Heart left ventricle (tissue), 16 donors: ENCODE results near the gene DLGAP1. TPM values are rescaled to one million over a fixed set of nuclear protein-coding genes. Genes with fewer than 3 reads are reported as not detected.

Experiments used
- ATAC-seq, 4 donors: fragments of 200-7000 bp; cut with Tn5 transposase; one replicate each; pipeline ENCODE4 v1.9.1; 2020 to 2022; ENCODE audit warnings: moderate library complexity in 4 of 4, mild to moderate bottlenecking in 3 of 4, moderate number of reproducible peaks in 1 of 4
- DNase-seq, 5 donors: peaks; one replicate each; pipeline ENCODE4 v3.0.0-alpha.2; 2020
- H3K27ac ChIP-seq, 12 donors: fragments of 200-600 bp; sonication (generic) in 4 of 12; one replicate each; pipeline versions ENCODE4 v1.5.0 to v1.8.0; 2016 to 2022; ENCODE audit warnings: mild to moderate bottlenecking in 2 of 12
- H3K27me3 ChIP-seq, 9 donors: fragments of 200-600 bp; sonication (generic) in 2 of 9; one replicate each; pipeline versions ENCODE4 v1.5.1 to v1.8.0; 2016 to 2022; ENCODE audit warnings: mild to moderate bottlenecking in 3 of 9
- H3K36me3 ChIP-seq, 9 donors: fragments of 200-600 bp; sonication (generic) in 2 of 9; one replicate each; pipeline versions ENCODE4 v1.5.0 to v1.8.0; 2018 to 2022; ENCODE audit warnings: mild to moderate bottlenecking in 2 of 9
- H3K4me1 ChIP-seq, 12 donors: fragments of 200-600 bp; sonication (generic) in 4 of 12; one replicate each; pipeline versions ENCODE4 v1.5.0 to v1.8.0; 2016 to 2022; ENCODE audit warnings: mild to moderate bottlenecking in 3 of 12
- H3K4me3 ChIP-seq, 12 donors: fragments of 200-600 bp; sonication (generic) in 4 of 12; one replicate each; pipeline versions ENCODE4 v1.5.0 to v1.8.0; 2017 to 2022; ENCODE audit warnings: mild to moderate bottlenecking in 9 of 12, moderate library complexity in 4 of 12
- H3K9me3 ChIP-seq, 12 donors: fragments of 200-600 bp; sonication (generic) in 4 of 12; one replicate each; pipeline versions ENCODE4 v1.5.0 to v1.8.0; 2016 to 2022; ENCODE audit warnings: mild to moderate bottlenecking in 1 of 12
- POLR2A ChIP-seq, 2 donors: fragments of 450-650 bp; IDR thresholded peaks; one replicate each; pipeline ENCODE4 v1.6.1; 2017; ENCODE audit warnings: antibody characterized with exemption in 2 of 2, mild to moderate bottlenecking in 2 of 2, moderate library complexity in 2 of 2
- WGBS, 4 donors: extraction: QIAGEN DNeasy Blood & Tissue Kit in 2 of 4; methylation state at CpG; one replicate each; pipeline versions ENCODE4 v1.1.5 to v1.1.7; 2013 to 2018; 5-methylcytosine and 5-hydroxymethylcytosine counted together
- intact Hi-C, 10 donors: fragments of 100-400 bp; cut with DNase I; formaldehyde crosslinking; loops; one replicate each; pipeline versions ENCODE4 v1.11.1 to v1.14.2; 2022
- polyA plus RNA-seq, 2 donors: library from polyadenylated mRNA; stranded (reverse); fragments of 200-250 nt; gene quantifications; one replicate each; pipeline ENCODE4 v1.2.3, GENCODE V29; 2013
- total RNA-seq, 9 donors: library from RNA; depleted of rRNA in 2 of 9; stranded (reverse); fragments of >200 nt in 2 of 9; fragmentation: NEBNext Ultra II Directional in 3 of 9; extraction: Animal tissue kit (Norgen Biotek cat#: 25700) in 3 of 9; gene quantifications; one replicate each; pipeline versions ENCODE4 v1.1.0 to v1.2.4, GENCODE V29; 2016 to 2023
- TF ChIP-seq, protein P1 (sequence below), 12 donors: fragments of 200-600 bp; sonication (generic) in 4 of 12; IDR thresholded peaks; one replicate each; pipeline versions ENCODE4 v1.5.0 to v1.8.0; 2018 to 2022; ENCODE audit warnings: antibody characterized with exemption in 12 of 12, mild to moderate bottlenecking in 5 of 12
- donor health status: ischemic (EF 13 %, LVEDD 7.1; RV severe dilation, severe dysfunction).
- donor health status: healthy with polysubstance abuse.
- donor health status: DM: no; HTN: yes; CAD: no.
- donor health status: DM: no; HTN: no; CAD: no.
- donor health status: ischemic (EF 25% LVEDD 6.9; RV normal size, moderate dysfunction).
- donor health status: ischemic (EF 25% LVEDD 5.7; RV mildly dilated, moderate dysfunction).
- donor health status: healthy.
- donor health status: DM: yes; HTN: yes; CAD: no.
- donor health status: ischemic (EF 35%, LVEDD 5.7; RV mildly dilated, moderate dysfunction).
- donor health status: nonischemic (EF 11% LVEDD 7.7; RV severe dilation, severe dysfunction).
- donor health status: DM: yes; HTN: yes; CAD: no.
- donor health status: PGD.
- donor health status: ischemic (EF 29% LVEDD 5.4; RV normal size, mild dysfunction).
- donor health status: nonischemic (EF 23%, LVEDD 6.1; RV moderate dilation, normal function).

Gene DLGAP1
- total and polyA plus RNA-seq, 11 donors = 0.10 to 5.5 (median 0.40) TPM; not detected in 1

DNA sequence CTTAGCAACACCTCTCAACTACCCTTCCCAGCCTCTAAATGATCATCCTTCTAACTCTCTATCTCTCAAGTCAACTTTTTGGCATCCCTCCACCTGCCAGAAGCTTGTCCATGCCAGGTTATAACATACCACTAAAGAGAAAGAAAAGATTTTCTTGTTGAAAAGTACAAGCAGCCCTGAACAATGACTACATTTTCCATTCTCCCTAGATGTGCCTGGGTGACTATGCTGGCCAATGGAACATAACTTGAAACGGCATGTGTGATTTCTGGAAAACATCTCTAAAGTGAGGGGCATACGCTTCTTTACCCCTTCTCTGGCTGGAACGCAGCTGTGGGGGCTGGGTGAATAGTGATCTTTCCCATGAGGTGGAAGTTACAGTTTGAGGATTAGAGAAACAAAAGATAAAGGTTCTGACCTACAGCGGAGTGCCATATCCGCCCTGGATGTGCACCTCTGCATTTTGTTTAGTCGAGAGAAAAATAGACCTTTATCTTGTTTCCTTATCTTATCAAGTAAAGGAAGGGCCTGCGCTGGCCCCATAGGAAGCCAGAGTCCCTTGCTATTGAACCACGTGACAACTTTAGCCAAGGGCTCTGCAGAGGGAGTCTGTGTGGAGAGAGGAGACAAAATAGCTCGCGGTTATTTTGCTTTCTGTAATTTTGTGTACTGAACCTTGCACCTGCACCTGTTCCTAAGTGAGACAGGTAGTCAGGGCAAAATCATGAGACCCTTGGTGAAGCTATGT lies 568.4 kb downstream of the DLGAP1 start:
- Histone ChIP-seq H3K27ac (peak overlapping the region in 10 of 12 donors; percentile 13 to 70 (median 35)), H3K4me1 (peaks cover 0 to 40% (median 9%) of the 10 kb centered on the region in 12 donors), H3K4me3 (peak overlapping the region in 4 of 12 donors; percentile 13 to 34 (median 19)), H3K27me3 (no peaks in the 10 kb centered on the region), H3K36me3 (no peaks in the 10 kb centered on the region), H3K9me3 (no peaks in the 10 kb centered on the region)
- DNase-seq (peak in 4 of 5 donors; percentile 32 to 37 (median 34)), ATAC-seq (peak; percentile 72 to 93 (median 83))
- whole genome bisulfite sequencing, 4 donors = 5 to 8% (median 7%) methylated on average over 10 of the region's 10 CpGs
- intact Hi-C loops = loop anchor here in 1 of 10 donors (5.0 kb wide), 1 partner anchor 111 kb away; no protein-coding TSS in a partner anchor
- no peak for TF ChIP-seq POLR2A (IDR thresholded peaks at IDR 0.05)
- TF ChIP-seq, protein P1, sequence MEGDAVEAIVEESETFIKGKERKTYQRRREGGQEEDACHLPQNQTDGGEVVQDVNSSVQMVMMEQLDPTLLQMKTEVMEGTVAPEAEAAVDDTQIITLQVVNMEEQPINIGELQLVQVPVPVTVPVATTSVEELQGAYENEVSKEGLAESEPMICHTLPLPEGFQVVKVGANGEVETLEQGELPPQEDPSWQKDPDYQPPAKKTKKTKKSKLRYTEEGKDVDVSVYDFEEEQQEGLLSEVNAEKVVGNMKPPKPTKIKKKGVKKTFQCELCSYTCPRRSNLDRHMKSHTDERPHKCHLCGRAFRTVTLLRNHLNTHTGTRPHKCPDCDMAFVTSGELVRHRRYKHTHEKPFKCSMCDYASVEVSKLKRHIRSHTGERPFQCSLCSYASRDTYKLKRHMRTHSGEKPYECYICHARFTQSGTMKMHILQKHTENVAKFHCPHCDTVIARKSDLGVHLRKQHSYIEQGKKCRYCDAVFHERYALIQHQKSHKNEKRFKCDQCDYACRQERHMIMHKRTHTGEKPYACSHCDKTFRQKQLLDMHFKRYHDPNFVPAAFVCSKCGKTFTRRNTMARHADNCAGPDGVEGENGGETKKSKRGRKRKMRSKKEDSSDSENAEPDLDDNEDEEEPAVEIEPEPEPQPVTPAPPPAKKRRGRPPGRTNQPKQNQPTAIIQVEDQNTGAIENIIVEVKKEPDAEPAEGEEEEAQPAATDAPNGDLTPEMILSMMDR (IDR thresholded peaks at IDR 0.05) = no peak

DNA sequence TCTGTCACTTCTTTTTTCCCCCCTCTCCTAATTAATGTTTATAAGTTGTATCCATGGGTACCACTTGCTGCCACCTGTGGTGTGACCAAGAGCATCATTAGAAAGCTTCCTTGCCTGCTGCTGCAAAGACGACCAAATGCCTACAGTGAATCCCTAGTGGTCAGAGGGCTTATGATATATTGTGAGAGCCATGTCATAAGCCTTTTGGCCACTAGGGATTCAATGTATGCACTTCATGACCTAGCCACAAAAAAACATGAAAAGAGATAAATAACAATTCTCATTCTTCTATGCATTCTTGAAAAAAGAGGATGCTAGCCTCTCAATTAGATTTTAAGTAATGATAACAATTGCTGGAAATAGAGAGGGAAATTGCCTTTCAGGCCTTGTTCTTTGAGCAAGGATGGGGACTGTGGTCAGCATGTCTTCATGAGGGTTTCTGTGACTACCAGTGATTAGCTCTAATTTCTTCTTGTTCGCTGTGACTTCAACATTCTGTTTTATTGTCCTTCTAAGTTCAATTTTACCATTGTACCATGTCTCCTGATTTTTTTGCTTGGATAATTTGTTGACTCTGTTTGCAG lies 569.8 kb downstream of the DLGAP1 start:
- Histone ChIP-seq H3K27me3 (no peaks in the 10 kb centered on the region), H3K27ac (peak overlapping the region in 1 of 12 donors; percentile 55), H3K36me3 (no peaks in the 10 kb centered on the region), H3K4me3 (no peak overlapping the region), H3K9me3 (no peaks in the 10 kb centered on the region), H3K4me1 (peaks cover 0 to 40% (median 9%) of the 10 kb centered on the region in 12 donors)
- DNase-seq (no peak), ATAC-seq (no peak)
- TF ChIP-seq, protein P1 (IDR thresholded peaks at IDR 0.05) = peak in 3 of 12 donors; percentile 9 to 34 (median 28)
- no peak for TF ChIP-seq POLR2A (IDR thresholded peaks at IDR 0.05)
- 79 to 88% (median 86%) methylated on average over 2 of the region's 2 CpGs for WGBS, 4 donors
- intact Hi-C loops = loop anchor here in 1 of 10 donors (5.0 kb wide), 1 partner anchor 112 kb away; no protein-coding TSS in a partner anchor

DNA sequence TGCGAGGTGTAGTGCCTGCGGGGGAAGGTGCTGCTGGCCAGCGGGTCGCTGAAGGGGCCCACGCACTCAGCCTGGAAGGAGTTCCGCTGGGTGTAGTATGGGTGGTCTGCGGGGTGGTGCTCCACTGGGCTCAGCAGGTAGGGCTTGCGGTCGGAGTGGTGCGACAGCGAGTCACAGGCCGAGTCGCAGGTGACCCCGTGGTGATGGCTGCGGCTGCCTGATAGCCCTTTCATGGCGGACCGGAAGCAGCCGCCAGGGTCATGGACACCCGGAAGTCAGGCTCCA lies 575.3 kb downstream of the DLGAP1 start:
- intact Hi-C loops = loop anchor here in 5 of 10 donors (10.0 kb wide), 3 partner anchors 85 to 175 kb away; no protein-coding TSS in a partner anchor
- Histone ChIP-seq H3K4me3 (no peak overlapping the region), H3K27me3 (no peaks in the 10 kb centered on the region), H3K27ac (no peak overlapping the region), H3K4me1 (peaks cover 0 to 32% (median 0%) of the 10 kb centered on the region in 12 donors), H3K9me3 (no peaks in the 10 kb centered on the region), H3K36me3 (no peaks in the 10 kb centered on the region)
- TF ChIP-seq POLR2A (IDR thresholded peaks at IDR 0.05) = no peak
- TF ChIP-seq, protein P1 (IDR thresholded peaks at IDR 0.05) = no peak
- ATAC-seq (no peak), DNase-seq (no peak)
- 94 to 99% (median 97%) methylated on average over 10 to 19 of the region's 19 CpGs for WGBS, 4 donors
